Neural cell (in vitro differentiated cells): Measurements from ENCODE around the gene BFSP2. TPM values are rescaled to one million over a fixed set of nuclear protein-coding genes. Genes with fewer than 3 reads are reported as not detected.

Source experiments
- H2AFZ ChIP-seq: fragments of 200-600, 300-800 bp; sonication (generic), shearing (Covaris generic); 2 replicates; pipeline ENCODE4 v1.6.0; 2014; ENCODE audit warnings: low read depth, mild to moderate bottlenecking, antibody characterized with exemption, low read length, moderate library complexity
- H3F3A ChIP-seq: fragments of 200-600 bp; shearing (Covaris generic); 2 replicates; pipeline ENCODE4 v1.6.1; 2016; ENCODE audit warnings: mild to moderate bottlenecking, moderate library complexity, mixed read lengths, antibody characterized with exemption, low read length; ENCODE audit not compliant: insufficient read depth, poor library complexity, severe bottlenecking
- H3K27ac ChIP-seq: fragments of 200-600, 300-800 bp; sonication (generic), shearing (Covaris generic); 2 replicates; pipeline ENCODE4 v1.5.1; 2014; ENCODE audit warnings: mild to moderate bottlenecking, low read length, moderate library complexity
- H3K27me3 ChIP-seq: fragments of 300-800, 200-600 bp; sonication (generic), shearing (Covaris generic); 2 replicates; pipeline ENCODE4 v1.6.0; 2014; ENCODE audit warnings: mild to moderate bottlenecking, low read depth, low read length, moderate library complexity; ENCODE audit not compliant: insufficient read depth
- H3K36me3 ChIP-seq: fragments of 300-800, 200-600 bp; sonication (generic), shearing (Covaris generic); 2 replicates; pipeline ENCODE4 v1.5.1; 2014; ENCODE audit warnings: mild to moderate bottlenecking, antibody characterized with exemption, low read length, moderate library complexity; ENCODE audit not compliant: insufficient read depth
- H3K4me2 ChIP-seq: fragments of 300-800, 200-600 bp; sonication (generic), shearing (Covaris generic); 2 replicates; pipeline ENCODE4 v1.6.0; 2014; ENCODE audit warnings: mild to moderate bottlenecking, low read length
- H3K4me3 ChIP-seq: fragments of 300-800, 200-600 bp; sonication (generic), shearing (Covaris generic); 2 replicates; pipeline ENCODE4 v1.5.1; 2014; ENCODE audit warnings: mild to moderate bottlenecking, low read length, moderate library complexity
- H3K79me2 ChIP-seq: fragments of 200-600 bp; shearing (Covaris generic); replicated peaks from 2 replicates; pipeline ENCODE4 v1.6.0; 2014; ENCODE audit warnings: mild to moderate bottlenecking, low read length, moderate library complexity; ENCODE audit not compliant: insufficient read depth
- H3K9ac ChIP-seq: fragments of 300-800, 200-600 bp; sonication (generic), shearing (Covaris generic); 2 replicates; pipeline ENCODE4 v1.6.1; 2016; ENCODE audit warnings: mild to moderate bottlenecking, low read length, mixed read lengths
- H3K9me2 ChIP-seq: fragments of 200-600 bp; shearing (Covaris generic); 2 replicates; pipeline ENCODE4 v1.6.1; 2016; ENCODE audit warnings: mild to moderate bottlenecking, low read length, mixed read lengths; ENCODE audit not compliant: insufficient read depth
- H3K9me3 ChIP-seq: fragments of 200-600, 300-800 bp; sonication (generic), shearing (Covaris generic); 2 replicates; pipeline ENCODE4 v1.6.1; 2016; ENCODE audit warnings: mild to moderate bottlenecking, mixed run types, low read length, moderate library complexity, mixed read lengths
- H4K20me1 ChIP-seq: fragments of 200-600 bp; shearing (Covaris generic); 2 replicates; pipeline ENCODE4 v1.6.1; 2016; ENCODE audit warnings: mild to moderate bottlenecking, mixed run types; ENCODE audit not compliant: insufficient read depth
- EP300 ChIP-seq: fragments of 450-650 bp; conservative IDR thresholded peaks from 2 replicates; pipeline ENCODE4 v1.6.1; 2014; ENCODE audit warnings: antibody characterized with exemption, mild to moderate bottlenecking, moderate library complexity; ENCODE audit not compliant: poor library complexity, severe bottlenecking
- EZH2 ChIP-seq: fragments of 200-600, 300-800 bp; shearing (Covaris generic), sonication (generic); IDR thresholded peaks from 2 replicates; pipeline ENCODE4 v1.6.1; 2014; ENCODE audit warnings: antibody characterized with exemption, low read length, borderline replicate concordance, mild to moderate bottlenecking; ENCODE audit not compliant: insufficient read depth, poor library complexity, severe bottlenecking
- MXI1 ChIP-seq: fragments of 450-650 bp; conservative IDR thresholded peaks from 2 replicates; pipeline ENCODE4 v1.6.1; 2014; ENCODE audit warnings: antibody characterized with exemption, mild to moderate bottlenecking; ENCODE audit not compliant: poor library complexity, severe bottlenecking
- POLR2AphosphoS5 ChIP-seq: IDR thresholded peaks from 2 replicates; pipeline ENCODE4 v1.6.1; 2012
- RAD21 ChIP-seq: fragments of 450-650 bp; conservative IDR thresholded peaks from 2 replicates; pipeline ENCODE4 v1.6.1; 2014; ENCODE audit warnings: antibody characterized with exemption, mild to moderate bottlenecking, moderate library complexity
- SMC3 ChIP-seq: fragments of 450-650 bp; conservative IDR thresholded peaks from 2 replicates; pipeline ENCODE4 v1.6.1; 2014; ENCODE audit warnings: antibody characterized with exemption, mild to moderate bottlenecking, moderate library complexity; ENCODE audit not compliant: poor library complexity
- TAF1 ChIP-seq: IDR thresholded peaks from 2 replicates; pipeline ENCODE4 v1.6.1; 2012; ENCODE audit warnings: low read depth
- polyA plus RNA-seq: library from polyadenylated mRNA; depleted of rRNA; stranded (reverse); fragments of >200 nt; gene quantifications from 2 replicates; pipeline ENCODE4 v1.2.3, GENCODE V29; 2014
- TF ChIP-seq, protein P1 (sequence below): IDR thresholded peaks from 2 replicates; pipeline ENCODE4 v1.6.1; 2012; ENCODE audit warnings: borderline replicate concordance
- TF ChIP-seq, protein P2 (sequence below): fragments of 450-650 bp; IDR thresholded peaks from 2 replicates; pipeline ENCODE4 v1.5.1; 2014; ENCODE audit warnings: antibody characterized with exemption, mild to moderate bottlenecking, moderate library complexity; ENCODE audit not compliant: poor library complexity, severe bottlenecking

The BFSP2 gene
- polyA plus RNA-seq, 1 donor from 2014 or later, result not detected

DNA sequence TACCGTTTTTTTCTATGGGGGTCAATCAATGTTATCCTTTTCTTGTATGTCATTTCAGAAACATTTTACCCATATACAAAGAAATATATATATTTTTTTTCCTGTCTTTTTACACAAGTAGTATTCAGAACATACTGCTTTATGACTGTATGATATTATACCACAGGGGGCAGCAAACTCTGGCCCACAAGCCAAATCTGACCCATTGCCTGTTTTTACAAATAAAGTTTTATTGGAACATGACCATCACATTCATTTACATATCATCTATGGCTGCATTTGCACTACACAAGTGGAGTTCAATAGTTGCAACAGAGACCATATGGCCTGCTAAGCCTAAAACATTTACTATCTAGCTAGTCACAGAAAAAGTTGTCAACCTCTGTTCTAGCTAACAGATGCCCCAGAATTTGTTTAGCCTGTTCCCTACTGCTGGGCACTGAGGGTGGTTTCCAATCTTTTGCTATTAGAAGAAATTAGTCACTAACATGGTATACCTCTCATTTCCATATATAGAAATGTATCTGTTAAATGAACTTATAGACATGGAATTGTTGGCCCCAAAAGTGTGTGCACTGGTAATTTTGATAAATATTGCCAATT lies 57.7 kb downstream of the BFSP2 start:
- H3K4me3 ChIP-seq, result no peak overlapping the region
- TF ChIP-seq RAD21 (no peak), SMC3 (no peak), EP300 (no peak), EZH2 (no peak), POLR2AphosphoS5 (no peak), MXI1 (no peak), TAF1 (no peak)
- TF ChIP-seq, protein P1, sequence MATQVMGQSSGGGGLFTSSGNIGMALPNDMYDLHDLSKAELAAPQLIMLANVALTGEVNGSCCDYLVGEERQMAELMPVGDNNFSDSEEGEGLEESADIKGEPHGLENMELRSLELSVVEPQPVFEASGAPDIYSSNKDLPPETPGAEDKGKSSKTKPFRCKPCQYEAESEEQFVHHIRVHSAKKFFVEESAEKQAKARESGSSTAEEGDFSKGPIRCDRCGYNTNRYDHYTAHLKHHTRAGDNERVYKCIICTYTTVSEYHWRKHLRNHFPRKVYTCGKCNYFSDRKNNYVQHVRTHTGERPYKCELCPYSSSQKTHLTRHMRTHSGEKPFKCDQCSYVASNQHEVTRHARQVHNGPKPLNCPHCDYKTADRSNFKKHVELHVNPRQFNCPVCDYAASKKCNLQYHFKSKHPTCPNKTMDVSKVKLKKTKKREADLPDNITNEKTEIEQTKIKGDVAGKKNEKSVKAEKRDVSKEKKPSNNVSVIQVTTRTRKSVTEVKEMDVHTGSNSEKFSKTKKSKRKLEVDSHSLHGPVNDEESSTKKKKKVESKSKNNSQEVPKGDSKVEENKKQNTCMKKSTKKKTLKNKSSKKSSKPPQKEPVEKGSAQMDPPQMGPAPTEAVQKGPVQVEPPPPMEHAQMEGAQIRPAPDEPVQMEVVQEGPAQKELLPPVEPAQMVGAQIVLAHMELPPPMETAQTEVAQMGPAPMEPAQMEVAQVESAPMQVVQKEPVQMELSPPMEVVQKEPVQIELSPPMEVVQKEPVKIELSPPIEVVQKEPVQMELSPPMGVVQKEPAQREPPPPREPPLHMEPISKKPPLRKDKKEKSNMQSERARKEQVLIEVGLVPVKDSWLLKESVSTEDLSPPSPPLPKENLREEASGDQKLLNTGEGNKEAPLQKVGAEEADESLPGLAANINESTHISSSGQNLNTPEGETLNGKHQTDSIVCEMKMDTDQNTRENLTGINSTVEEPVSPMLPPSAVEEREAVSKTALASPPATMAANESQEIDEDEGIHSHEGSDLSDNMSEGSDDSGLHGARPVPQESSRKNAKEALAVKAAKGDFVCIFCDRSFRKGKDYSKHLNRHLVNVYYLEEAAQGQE, result no peak
- TF ChIP-seq, protein P2, sequence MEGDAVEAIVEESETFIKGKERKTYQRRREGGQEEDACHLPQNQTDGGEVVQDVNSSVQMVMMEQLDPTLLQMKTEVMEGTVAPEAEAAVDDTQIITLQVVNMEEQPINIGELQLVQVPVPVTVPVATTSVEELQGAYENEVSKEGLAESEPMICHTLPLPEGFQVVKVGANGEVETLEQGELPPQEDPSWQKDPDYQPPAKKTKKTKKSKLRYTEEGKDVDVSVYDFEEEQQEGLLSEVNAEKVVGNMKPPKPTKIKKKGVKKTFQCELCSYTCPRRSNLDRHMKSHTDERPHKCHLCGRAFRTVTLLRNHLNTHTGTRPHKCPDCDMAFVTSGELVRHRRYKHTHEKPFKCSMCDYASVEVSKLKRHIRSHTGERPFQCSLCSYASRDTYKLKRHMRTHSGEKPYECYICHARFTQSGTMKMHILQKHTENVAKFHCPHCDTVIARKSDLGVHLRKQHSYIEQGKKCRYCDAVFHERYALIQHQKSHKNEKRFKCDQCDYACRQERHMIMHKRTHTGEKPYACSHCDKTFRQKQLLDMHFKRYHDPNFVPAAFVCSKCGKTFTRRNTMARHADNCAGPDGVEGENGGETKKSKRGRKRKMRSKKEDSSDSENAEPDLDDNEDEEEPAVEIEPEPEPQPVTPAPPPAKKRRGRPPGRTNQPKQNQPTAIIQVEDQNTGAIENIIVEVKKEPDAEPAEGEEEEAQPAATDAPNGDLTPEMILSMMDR, result no peak
- no peaks in the 10 kb centered on the region for H4K20me1 ChIP-seq
- H3K36me3 ChIP-seq, result no peaks in the 10 kb centered on the region
- no peaks in the 10 kb centered on the region for H3K27me3 ChIP-seq
- H3K27ac ChIP-seq, result no peak overlapping the region
- no peak overlapping the region for H2AFZ ChIP-seq
- H3K9ac ChIP-seq, result no peak overlapping the region
- H3K79me2 ChIP-seq, result no peaks in the 10 kb centered on the region
- H3K4me2 ChIP-seq, result no peak overlapping the region
- no peaks in the 10 kb centered on the region for H3K9me2 ChIP-seq
- no peaks in the 10 kb centered on the region for H3F3A ChIP-seq
- H3K9me3 ChIP-seq, result no peaks in the 10 kb centered on the region

DNA sequence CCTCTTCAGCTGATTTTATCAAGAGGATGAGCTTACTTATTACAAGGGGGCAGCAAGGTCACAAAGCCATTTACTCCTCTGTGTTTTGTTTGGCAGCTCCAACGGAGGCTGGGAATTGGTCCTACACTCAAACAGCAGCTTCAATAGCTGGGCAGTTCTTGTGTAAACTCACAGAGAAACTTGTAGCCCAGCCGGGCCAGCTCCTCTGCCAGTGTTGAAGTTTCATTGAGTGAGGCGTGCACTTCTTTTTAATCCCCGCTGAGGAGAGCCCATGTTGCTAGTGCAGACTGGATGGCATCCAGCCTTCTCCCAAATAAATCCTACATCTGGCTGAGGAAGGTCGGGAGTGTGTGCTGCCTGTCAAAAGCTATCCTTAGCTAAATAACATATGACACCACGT lies 59.5 kb downstream of the BFSP2 start:
- Histone ChIP-seq H2AFZ (no peak overlapping the region), H3K27ac (no peak overlapping the region)

More for the DNA sequence above, 59.5 kb downstream of the BFSP2 start:
- H3F3A ChIP-seq, result no peaks in the 10 kb centered on the region
- no peak for TF ChIP-seq TAF1
- TF ChIP-seq POLR2AphosphoS5, result no peak
- TF ChIP-seq SMC3, result no peak
- no peaks in the 10 kb centered on the region for H3K9me3 ChIP-seq
- H3K9me2 ChIP-seq, result no peaks in the 10 kb centered on the region
- no peak overlapping the region for H3K4me3 ChIP-seq
- no peaks in the 10 kb centered on the region for H3K79me2 ChIP-seq
- no peaks in the 10 kb centered on the region for H4K20me1 ChIP-seq
- H3K27me3 ChIP-seq, result no peaks in the 10 kb centered on the region
- H3K36me3 ChIP-seq, result no peaks in the 10 kb centered on the region
- no peak overlapping the region for H3K4me2 ChIP-seq
- no peak overlapping the region for H3K9ac ChIP-seq
